ENCODE measurements around the gene RAB9A.
"Not testable (repeated sequence)": the region's sequence is repeated elsewhere in the genome, so short reads cannot be mapped to it uniquely, and the experiment has no call there.

Gene RAB9A

DNA sequence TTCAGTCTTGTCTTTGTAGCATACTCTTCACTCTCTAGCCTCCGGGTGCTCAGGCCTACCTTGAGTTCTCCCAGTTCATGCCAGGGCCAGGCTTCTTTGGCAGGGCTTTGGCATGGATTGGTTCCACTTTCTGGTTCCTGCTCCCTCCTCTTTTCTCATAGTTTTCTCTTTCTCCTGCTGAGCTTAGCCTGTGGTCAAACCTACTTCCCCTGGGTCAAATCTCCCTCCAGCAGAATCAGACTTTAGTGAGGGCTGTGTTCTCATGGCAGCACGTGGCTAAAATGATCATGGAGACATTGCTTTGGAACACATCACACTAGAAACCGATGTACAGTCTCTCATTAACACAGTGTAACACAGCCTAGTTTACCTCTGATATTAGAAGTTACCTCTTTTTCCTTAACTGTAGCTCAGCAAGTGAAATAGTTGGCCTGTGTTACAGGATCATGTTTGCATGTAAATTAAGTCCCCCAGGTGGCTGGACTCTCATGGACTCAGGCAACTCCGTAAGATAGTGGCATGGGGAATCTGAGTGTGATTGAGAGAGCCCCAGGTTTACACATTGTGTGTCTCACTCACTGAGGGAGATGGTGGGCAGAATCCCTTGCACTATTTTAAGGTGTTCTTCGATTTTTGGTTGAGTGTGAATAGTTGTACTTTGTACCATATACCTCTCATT, 13.3 kb downstream of the RAB9A start:
- no peak for DNase-seq (ENCODE audit: low spot score)

DNA sequence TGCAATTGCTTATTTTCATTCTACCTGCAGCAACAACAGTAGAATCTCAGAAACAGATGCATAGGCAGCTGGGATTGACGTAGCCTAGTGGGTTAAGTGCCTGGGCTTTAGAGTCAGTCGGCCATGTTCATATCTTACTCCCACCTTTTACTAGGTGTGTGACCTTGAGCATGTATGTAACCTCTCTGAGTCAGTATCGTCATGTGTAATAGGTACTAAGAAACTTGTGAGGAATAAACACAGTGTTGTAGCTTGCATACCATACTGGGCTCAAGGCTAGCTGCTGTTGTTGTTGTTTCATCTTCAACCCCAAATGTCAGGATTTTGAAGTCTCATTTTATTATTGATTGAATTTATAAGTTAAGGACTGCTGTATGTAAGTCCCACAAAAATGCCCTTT, 14.2 kb downstream of the RAB9A start:
- no peak for DNase-seq (ENCODE audit: low spot score)

DNA sequence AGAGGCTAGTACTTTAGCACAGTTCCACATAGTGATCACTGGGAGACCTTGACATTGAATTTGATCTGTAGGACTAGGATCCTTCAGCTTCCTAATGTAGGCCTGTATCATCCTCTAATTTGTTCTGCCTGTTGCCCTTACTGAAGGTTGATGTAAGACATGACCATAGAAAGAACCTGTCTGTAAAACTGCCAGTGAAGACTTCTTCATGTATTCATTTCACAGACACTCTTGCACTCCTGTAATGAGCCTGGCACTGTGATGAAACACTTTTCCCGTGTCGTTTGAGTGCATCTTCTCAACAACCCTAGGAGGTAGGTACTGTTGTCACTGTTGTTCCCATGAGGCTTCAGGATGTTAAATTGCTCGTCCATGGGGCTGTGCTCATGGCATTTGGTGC, 14.7 kb downstream of the RAB9A start:
- DNase-seq (ENCODE audit: low spot score), result no peak

DNA sequence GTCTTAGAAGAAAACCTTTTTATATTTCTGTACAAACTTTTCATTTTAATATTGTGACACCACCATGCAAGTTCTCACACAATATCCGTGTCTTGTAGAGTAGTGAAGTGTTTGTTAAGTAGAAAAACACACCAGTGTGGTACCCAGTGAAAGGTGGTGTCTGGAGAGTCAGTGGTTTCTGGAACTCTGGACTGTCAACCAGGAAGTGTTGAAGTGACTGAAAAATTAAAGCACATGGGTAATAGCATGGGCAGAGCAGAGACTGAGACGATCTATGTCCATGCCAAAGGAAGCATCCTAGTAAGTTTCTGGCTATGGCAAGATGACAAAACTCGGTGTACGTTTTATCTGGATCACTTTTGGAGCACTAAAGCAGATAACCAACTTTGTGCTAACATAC, 22.2 kb downstream of the RAB9A start:
- no peak for DNase-seq (ENCODE audit: low spot score)

DNA sequence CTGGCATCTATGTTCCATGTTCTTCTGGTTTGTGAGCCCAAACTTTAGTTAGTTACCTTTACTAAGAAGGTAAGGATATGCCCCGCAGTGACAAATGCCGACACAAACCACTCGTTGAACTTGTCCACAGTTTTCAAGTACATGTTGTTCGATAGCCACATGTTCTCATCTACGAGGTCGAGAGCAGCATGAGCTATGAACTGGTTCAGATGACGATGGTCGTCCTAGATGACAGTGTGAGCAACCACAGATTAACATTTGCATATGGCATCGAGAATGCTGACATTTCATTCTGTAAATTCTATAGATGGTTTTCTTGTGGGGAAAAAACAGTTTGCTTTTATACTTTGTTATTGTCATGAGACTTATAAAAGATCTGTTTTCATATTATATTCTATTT, 27.5 kb downstream of the RAB9A start:
- DNase-seq (ENCODE audit: low spot score), result no peak

DNA sequence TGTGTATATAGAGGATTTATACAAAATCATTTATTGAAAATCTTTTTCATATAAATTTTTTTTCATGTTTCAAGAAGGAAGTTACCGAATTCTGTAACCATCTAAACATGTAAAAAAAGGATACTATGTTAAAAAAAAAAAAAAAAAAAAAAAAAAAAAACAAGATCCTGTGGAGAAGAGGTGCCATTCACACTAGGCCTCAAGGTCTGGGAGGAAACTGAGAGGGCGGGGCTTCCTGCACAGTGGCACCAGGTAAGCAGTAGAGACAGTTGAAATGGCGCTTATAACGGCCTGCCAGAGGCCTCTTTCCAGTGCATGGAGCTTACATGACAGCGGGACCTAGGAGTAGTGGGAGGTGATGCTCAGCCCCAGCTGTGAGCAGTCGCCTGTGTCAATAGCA, 28.0 kb downstream of the RAB9A start:
- no peak for DNase-seq (ENCODE audit: low spot score)

DNA sequence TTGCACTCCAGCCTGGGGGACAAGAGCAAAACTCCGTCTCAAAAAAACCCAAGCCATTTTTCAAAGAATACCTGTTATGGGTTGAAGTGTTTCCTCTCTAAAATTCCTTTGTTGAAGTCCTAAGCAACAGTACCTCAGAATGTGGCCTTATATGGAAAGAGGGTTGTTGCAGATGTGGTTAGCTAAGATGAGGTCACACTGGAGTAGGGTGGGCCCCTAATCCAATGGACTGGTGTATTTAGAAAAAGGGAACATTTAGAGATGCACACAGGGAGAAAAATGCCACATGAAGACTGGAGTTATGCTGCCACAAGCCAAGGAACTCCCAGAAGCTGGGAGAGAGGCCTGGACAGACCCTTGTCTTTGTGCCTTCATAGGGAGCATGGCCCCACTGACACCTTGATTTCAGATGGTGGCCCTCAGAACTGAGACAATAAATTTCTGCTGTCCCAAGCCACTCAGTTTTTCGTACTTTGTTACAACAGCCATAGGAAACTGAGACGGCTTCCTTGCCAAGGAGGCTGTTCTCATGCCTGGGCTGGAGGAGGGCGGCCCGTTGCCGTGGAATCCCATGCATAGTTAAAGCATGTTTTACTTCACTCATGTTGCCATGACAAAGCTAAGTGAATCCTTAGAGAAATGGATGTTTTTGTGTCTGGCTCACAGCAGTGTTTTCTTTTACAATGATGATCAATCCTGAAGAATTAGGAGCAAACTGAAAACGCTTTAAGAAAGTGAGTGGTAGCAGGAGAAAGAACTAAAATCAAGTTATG, 29.0 kb downstream of the RAB9A start:
- no peak for DNase-seq (ENCODE audit: low spot score)

DNA sequence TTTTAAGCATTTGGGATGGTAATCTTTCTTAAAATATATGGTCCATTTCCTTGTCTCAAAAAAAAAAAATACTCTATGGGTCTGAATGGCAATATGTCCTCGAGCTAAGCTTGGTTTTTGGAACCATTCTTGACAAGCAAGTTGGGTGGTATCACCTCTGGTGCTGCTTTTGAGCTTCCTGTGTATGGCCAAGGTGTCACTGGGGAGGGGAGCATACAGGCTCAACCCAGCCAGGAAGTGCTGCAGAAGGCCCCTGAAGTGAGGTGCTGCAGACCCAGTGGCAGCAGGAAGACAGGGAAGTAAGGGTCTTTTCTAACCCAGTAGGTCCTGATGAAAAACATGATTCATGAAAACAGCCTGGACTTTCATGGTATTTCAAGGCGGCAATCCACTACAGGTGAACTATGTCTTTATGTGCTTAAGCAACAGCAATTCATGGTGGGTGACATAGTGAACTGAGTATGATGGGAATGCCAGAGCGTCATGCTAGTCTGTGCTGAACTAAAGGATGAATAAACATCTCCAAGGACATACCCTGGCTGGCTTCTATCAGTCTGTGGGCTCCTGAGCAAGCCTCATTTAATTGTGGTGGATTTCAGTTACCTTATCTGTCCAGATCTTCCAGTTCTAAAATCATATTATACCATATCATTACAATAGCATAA, 30.4 kb downstream of the RAB9A start:
- DNase-seq (ENCODE audit: low spot score), result no peak

DNA sequence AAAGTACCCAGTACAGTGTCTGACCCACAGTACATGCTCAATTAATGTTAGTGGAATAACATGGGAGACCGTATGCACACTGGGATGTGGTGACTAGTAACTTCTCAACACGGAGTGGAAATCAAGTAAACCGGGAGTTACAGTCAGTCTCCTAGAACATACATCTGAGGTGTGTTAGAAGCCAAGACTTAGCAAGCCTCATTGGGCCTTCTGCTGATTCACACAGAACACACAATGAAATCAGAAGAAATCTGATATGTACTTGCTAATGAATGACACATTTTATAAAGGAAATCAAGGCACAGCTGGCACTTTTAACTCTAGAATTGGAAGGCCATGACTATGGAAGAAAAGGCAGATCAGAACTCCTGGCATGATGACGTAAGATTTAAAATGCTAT, 32.4 kb downstream of the RAB9A start:
- DNase-seq (ENCODE audit: low spot score), result no peak

DNA sequence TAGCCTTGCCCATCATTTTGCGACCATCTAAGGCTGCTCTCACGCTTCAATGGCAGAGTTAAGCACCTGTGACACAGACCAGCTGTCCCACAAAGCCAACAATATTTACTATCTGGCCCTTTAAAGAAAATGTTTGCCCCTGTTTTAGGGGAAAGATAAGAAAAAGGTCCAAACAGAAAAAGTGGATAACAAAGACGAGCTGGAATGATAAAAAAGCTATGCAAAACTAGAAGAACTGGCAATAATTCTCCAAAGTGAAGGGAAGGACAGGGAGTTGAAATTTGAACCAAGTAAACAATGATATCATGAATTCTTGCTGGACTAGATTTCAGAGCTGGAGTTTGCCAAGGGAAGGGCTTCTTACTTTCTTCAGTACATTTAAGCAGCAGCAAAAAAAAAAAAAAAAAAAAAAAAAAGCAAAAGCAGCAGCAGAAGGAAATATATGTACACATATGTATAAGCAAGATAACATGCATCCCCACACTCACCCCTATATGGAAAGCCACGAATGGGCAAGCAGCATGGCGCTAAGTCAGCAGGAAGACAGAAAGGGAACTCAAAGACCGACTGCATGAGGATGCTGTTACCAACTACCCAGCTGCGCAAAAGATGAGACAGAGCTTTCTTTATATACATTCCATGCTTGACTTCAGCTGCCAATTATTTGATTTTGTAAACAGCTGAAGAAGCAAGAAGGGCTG, 33.0 kb downstream of the RAB9A start:
- DNase-seq (ENCODE audit: low spot score), result peak; percentile 54

DNA sequence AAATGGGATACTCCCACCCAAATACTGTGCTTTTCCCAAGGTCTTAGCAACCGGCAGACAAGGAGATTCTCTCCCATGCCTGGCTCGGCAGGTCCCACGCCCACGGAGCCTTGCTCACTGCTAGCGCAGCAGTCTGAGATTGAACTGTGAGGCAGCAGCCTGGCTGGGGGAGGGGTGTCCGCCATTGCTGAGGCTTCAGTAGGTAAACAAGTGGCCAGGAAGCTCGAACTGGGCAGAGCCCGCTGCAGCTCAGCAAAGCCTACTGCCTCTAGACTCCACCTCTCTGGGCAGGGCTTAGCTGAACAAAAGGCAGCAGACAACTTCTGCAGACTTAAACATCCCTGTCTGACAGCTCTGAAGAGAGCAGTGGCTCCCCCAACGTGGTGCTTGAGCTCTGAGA, 36.0 kb downstream of the RAB9A start:
- DNase-seq (ENCODE audit: low spot score), result not testable (repeated sequence)

DNA sequence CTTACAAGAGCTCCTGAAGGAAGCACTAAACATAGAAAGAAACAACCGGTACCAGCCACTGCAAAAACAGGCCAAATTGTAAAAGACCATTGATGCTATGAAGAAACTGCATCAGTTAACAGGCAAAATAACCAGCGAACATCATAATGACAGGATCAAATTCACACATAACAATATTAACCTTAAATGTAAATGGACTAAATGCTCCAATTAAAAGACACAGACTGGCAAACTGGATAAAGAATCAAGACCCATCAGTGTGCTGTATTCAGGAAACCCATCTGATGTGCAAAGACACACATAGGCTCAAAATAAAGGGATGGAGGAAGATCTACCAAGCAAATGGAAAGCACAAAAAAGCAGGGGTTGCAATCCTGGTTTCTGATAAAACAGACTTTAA, 37.7 kb downstream of the RAB9A start:
- DNase-seq (ENCODE audit: low spot score), result not testable (repeated sequence)

DNA sequence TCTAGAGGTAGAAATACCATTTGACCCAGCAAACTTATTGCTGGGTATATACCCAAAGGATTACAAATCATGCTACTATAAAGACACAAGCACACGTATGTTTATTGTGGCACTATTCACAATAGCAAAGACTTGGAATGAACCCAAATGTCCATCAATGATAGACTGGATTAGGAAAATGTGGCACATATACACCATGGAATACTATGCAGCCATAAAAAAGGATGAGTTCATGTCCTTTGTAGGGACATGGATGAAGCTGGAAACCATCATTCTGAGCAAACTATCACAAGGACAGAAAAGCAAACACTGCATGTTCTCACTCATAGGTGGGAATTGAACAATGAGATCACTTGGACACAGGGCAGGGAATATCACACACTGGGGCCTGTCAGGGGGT, 41.6 kb downstream of the RAB9A start:
- not testable (repeated sequence) for DNase-seq (ENCODE audit: low spot score)

DNA sequence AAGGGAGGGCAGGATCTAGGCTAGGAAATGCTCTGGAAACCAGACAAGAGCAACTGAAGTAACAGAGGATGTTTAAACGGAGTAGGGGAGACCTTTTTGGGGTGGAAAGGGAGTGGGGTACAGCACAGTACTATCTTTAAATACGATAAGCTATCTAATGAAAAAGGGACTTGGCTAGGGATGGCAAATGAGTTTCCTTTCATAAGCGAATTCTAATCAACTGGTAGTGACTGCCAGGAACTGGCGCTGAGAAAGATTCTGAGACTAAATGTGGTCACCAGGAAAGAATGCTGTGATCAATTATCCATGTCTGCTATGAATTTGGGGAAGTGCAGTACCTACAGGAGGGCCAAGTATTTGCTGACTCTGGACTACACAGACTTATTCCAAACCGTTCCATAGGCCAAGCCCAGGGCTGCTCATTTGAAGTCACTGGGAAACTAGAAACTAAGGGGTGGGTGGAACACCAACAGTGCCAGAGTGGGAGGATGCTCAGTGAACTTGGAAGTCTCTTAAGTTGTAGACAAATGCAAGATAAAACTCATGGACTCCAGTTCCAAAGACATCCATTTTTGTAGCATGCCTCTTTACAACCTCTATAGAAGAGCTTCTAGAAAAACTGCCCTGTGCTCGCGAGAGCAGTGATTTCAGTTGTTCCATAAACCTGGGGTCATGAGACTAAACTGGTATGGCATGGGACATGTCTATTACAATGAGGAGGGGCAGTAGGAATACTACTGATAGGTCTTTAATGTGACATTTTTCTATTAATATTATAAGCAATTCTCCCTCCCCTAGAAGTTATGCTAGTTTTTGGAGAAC, 43.5 kb downstream of the RAB9A start:
- no peak for DNase-seq (ENCODE audit: low spot score)

DNA sequence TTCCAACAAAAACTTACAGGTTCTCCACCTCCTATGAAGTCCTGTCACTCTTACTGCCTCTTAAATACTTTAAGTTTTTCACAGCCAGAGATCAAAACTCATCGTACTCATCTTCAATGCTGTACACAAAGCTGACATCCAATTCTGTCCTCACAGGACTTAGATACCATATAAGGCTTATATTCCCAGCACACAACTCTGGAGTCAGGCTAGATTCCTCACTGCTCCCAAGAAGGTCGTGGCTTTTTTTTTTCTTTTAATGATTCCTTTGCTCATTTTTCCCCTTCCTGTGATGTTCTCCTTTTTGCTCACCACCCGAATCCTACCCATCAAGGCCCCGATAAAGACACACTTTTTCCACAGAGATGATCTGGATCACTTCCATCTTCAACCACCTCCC, 44.6 kb downstream of the RAB9A start:
- DNase-seq (ENCODE audit: low spot score), result no peak

DNA sequence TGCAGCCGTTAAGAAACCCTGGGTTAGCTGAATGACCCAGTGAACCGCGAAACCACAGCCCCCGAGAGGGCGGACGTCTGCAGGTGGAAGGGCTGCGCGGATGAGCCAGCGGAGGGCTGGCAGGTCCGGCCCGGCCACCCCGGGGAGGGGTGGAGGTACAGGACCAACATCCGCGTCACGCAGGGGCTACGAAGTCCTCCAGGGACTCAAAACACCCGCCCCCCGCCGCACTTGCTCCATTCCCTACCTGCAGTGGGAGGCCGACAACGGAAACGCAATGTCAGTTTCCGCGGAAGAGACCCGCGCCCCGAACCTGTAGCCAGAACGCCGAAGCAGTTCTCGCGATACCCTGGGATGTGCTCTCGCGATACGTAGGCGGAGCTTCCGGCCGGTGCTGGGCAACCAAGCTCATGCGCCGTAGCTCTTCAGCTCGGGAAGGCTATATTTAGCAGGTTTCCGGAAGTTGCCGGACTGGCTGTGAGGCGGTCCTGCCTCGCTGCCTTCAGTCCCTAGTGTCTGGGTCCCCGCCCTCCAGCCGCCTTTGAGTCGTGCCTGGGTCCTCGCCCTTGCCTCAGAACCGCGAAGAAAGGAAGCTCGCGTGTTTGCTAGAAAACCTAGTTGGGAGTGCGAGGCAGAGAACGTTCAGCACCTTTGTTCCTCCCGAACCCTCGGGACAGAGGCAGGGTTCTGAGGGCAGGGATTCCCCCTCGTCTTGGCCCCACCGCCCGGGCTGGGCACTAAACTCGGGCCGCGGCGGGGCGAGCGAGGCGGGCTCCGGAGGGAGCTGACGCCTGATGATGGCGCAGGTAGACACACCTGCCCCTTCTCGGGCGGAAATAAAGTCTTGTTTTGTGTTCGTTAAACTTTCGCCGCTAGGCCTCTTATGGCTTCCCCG, 45.6 kb downstream of the RAB9A start, which contains the start of the genes OFD1 and TRAPPC2:
TSS of gene OFD1 (plus strand) at position 471 of the 895 bp plus-strand sequence. CDS start at position 795, 324 bp downstream.
TSS of gene TRAPPC2 (minus strand) at position 343 of the 895 bp plus-strand sequence. CDS start 14,657 bp downstream, outside the sequence.
- peak; percentile 90 for DNase-seq (ENCODE audit: low spot score)

DNA sequence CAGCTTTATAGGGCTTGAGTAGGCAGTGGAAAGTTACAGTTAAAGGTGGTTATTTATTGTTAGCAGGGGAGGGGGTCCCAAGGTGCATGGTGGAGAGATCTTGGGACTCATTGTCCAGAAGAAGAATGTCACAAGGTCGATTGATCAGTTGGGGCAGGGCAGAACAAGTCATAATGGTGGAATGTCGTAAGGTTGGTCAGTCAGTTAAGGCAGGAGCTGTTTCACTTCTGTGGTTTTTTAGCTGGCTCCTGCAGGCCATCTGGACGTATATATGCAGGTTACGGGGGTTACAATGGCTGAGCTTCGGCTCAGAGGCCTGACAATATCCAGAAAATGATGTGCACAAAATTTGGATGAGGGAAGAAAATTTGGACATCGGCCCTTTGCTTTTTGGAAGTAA, 52.8 kb downstream of the RAB9A start:
- DNase-seq (ENCODE audit: low spot score), result no peak

DNA sequence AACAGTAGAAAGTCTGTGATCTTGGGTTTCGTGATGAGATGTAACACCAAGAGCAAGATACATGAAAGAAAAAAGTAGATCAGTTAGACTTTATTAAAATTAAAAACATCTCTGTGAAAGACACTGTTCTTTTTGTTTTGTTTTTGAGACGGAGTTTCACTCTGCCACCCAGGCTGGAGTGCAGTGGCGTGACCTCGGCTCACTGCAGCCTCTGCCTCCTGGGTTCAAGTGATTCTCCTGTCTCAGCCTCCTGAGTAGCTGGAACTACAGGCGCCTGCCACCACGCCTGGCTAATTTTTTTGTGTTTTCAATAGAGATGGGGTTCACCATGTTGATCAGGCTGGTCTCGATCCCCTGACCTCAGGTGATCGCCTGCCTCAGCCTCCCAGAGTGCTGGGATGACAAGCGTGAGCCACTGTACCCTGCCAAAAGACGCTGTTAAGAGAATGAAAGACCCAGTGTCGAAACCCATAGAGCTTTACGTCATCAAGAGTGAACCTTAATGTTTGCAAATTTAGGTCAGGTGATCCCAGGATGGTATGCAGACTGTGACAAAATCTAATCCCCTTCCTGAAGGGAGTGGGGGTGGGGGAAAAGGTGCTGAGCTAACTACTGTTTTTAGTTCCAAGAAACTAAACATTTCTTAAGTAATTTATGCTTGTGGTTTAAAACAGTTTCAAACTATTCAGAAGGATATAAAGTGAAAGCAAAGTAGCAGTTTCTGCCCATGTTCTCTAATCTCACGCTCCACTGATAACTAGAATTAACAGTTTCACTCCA, 53.7 kb downstream of the RAB9A start:
- DNase-seq (ENCODE audit: low spot score), result no peak

DNA sequence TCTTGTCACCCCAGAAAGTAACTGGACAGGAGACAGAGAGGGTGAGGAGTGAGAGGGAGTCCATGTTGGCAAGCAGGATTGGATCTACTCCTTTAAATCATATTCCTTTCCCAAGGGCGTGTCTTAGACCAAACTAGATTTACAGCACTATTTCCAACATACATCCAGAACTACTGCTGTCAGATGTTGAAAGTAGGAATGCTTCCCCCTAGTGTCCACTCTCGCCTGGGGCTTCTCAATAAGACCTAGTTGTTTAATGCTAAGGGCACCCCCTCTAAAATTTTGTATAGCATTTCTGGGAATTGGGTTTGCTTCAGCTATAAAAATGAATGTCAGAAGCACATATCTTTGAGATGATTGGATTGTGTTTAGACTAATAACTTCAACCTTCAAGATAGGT, 58.9 kb downstream of the RAB9A start:
- no peak for DNase-seq (ENCODE audit: low spot score)

DNA sequence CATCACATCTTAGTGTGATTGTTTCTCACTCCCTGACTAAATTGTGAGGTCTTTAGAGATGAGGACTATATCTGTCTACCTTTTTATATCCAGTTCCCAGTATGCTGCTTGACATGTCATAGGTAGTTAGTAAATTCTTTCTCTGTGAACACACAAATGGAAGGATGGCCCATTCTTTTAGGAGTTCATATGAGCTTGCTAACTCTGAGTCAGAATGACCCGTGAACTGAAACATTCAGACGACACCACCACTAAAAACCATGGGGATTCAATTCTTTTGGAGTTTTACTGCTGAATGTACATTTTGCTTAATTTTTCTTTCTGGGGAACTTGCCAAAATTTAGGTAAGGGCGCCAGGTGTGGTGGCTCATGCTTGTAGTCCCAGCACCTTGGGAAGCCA, 59.6 kb downstream of the RAB9A start:
- no peak for DNase-seq (ENCODE audit: low spot score)

All from globus pallidus (tissue), 1 donor.